H7 (cell line): Measurements from ENCODE around the gene CLASP1. TPM values are rescaled to one million over a fixed set of nuclear protein-coding genes. Genes with fewer than 3 reads are reported as not detected.
"Not testable (repeated sequence)": the region's sequence is repeated elsewhere in the genome, so short reads cannot be mapped to it uniquely, and the experiment has no call there.

Source experiments
- DNase-seq: peaks from one replicate; pipeline ENCODE4 v3.0.0; 2012
- H3K27me3 ChIP-seq: 2 replicates; pipeline ENCODE4 v1.6.0; 2011; ENCODE audit warnings: mild to moderate bottlenecking, low read length; ENCODE audit not compliant: control insufficient read depth, insufficient read depth
- H3K36me3 ChIP-seq: replicated peaks from 2 replicates; pipeline ENCODE4 v1.5.1; 2011; ENCODE audit warnings: low read length; ENCODE audit not compliant: control insufficient read depth, insufficient read depth
- H3K4me3 ChIP-seq: 2 replicates; pipeline ENCODE4 v1.5.1; 2011; ENCODE audit warnings: low read depth, mild to moderate bottlenecking, control low read depth, low read length, moderate library complexity; ENCODE audit not compliant: insufficient read depth
- total RNA-seq: library from RNA; depleted of rRNA; stranded (reverse); fragments of >200 nt; shearing (Covaris generic); gene quantifications from 2 replicates; pipeline ENCODE4 v1.2.3, GENCODE V29; 2014

The CLASP1 gene
- total RNA-seq, 1 experiment from 2014 or later = 22.9 TPM

DNA sequence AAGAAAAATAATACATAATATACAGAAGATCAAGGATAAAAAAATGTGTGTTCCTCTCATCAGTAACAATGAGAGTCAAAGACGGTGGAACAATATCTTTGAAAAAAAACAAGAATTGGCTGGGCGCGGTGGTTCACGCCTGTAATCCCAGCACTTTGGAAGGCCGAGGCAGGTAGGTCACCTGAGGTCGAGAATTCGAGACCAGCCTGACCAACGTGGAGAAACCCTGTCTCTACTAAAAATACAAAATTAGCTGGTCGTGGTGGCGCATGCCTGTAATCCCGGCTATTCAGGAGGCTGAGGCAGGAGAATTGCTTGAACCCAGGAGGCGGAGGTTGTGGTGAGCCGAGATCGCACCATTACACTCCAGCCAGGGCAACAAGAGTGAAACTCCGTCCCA is 335.6 kb downstream of the CLASP1 start:
- DNase-seq, H3K36me3 ChIP-seq, H3K4me3 ChIP-seq, H3K27me3 ChIP-seq: not testable (repeated sequence)

DNA sequence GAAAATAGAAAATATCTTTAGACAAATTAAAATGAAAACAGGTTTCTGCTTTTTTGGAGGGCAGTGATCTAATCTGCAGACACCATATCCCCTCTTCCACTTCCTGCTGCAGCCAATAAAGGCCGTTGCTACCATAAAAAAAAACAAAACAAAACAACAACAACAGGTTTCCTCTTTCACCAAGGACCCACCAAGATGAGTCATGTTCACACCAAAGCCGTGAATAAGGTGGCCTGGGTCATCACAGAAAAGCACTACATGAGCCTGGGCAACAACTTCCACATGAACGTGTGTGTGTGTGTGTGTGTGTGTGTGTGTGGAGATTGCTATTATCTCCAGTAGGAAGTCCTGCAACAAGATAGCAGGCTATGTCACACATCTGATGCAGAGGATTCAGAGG is 339.5 kb downstream of the CLASP1 start:
- Histone ChIP-seq H3K27me3 (no peaks in the 10 kb centered on the region; the same call in 1 of the 2 replicates), H3K4me3 (no peak overlapping the region)
- no peak for DNase-seq

DNA sequence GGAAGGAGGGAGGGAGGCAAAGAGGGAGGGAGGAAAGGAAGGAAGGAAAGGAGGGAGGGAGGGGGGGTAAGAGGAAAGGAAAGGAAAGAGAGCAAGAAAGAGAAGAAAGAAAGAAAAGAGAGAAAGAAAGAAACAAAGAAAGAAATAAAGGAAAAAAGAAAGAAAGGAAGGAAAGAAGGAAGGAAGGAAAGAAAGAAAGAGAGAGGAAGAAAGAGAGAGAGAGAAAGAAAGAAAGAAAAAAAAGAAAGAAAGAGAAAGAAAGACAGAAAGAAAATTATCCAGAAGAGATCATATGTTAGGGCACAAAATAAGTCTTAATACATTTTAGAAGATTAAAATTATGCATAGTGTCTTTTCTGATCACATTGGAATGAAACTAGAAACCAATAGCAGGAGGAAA is 339.9 kb downstream of the CLASP1 start:
- DNase-seq = no peak
- Histone ChIP-seq H3K27me3 (no peaks in the 10 kb centered on the region; the same call in 1 of the 2 replicates), H3K36me3 (no peaks in the 10 kb centered on the region), H3K4me3 (no peak overlapping the region)

More for the DNA sequence above, 339.5 kb downstream of the CLASP1 start:
- H3K36me3 ChIP-seq = no peaks in the 10 kb centered on the region

DNA sequence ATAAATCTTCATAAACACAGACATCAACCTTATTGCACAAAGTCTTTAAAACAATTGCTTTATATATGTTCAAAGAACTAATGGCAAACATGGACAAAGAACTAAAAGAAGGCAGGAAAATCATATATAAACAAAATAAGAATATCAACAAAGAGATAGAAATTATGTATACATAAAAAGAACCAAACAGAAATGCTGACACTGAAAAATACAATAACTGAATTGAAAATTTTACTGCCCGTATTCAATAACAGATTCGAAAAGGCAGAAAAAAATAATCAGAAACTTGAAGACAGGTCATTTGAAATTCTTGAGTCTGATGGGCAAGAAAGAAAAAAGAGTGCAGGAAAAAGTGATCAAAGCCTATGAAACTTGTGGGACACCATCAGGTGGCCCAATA is 342.2 kb downstream of the CLASP1 start:
- Histone ChIP-seq H3K4me3 (no peak overlapping the region), H3K27me3 (no peaks in the 10 kb centered on the region; the same call in 1 of the 2 replicates), H3K36me3 (no peaks in the 10 kb centered on the region)
- DNase-seq = no peak

DNA sequence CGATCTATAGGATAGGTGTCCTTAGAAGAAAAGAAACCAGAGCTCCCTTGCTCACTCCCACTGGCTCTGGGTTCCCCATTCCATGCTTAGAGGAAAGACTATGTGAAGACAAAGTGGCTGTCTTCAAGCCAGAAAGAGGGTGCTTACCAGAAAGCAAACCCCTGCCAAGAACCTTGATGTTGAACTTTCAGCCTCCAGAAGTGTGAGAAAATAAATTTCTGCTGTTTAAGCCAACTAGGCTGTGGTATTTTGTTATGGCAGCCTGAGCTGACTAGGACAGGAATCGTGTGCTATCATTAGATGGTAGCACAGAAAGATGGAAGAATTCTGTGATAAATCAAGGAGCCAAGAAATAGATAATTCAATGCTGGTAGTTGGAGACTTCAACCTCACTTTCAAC is 344.3 kb downstream of the CLASP1 start:
- DNase-seq = no peak
- Histone ChIP-seq H3K4me3 (no peak overlapping the region), H3K36me3 (no peaks in the 10 kb centered on the region), H3K27me3 (no peaks in the 10 kb centered on the region; the same call in 1 of the 2 replicates)

DNA sequence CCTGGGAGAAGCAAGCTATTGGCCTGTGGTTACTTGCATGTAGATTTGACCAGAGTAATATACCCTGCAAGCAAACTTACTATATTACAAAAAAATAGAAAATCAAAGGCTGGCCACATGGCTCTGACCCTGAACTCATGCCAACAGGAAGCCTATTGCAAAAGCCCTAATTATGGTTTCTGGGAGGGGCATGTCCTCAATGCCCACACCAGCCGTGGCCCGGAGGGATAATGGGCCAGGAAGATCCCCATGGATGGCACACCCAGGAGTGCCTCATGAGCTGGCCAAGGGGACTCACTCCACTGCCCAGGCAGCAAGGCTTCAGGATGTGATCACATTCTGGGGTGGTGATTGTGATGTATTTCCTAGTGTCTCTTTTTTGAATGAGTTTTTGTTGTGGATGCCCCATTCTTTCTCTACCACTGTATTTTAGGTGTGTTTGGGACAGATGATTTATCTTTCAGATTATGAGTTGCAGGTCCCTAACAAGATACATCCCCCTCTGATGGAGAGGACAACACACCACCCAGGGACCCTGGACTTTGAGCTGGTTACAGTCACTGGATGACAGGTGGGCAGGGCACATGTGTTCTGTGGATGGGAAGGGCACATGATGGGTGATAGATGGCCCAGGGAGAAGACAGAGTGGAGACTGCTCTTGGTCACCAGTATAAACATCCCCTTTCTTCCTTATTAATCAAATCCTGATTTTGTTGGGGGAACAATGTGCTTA is 345.6 kb downstream of the CLASP1 start:
- Histone ChIP-seq H3K4me3 (no peak overlapping the region), H3K27me3 (no peaks in the 10 kb centered on the region; the same call in 1 of the 2 replicates), H3K36me3 (no peaks in the 10 kb centered on the region)
- no peak for DNase-seq

DNA sequence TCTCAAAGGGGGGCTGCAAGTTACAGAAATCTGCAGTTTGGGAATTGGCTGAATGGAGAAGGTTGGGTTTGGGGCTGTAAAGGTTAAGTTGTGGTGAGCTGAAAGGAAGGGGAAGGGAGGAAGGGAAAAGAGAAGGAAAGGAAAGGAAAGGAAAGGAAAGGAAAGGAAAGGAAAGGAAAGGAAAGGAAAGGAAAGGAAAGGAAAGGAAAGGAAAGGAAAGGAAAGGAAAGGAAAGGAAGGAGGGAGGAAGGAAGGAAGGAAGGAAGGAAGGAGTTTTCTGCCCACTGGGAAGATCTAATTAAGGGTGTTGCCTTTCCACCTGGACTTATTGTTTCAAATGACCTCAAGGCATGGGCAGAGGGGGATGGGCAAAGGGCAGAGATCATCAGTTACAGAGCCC is 348.1 kb downstream of the CLASP1 start:
- H3K27me3 ChIP-seq, DNase-seq, H3K4me3 ChIP-seq, H3K36me3 ChIP-seq: not testable (repeated sequence)

DNA sequence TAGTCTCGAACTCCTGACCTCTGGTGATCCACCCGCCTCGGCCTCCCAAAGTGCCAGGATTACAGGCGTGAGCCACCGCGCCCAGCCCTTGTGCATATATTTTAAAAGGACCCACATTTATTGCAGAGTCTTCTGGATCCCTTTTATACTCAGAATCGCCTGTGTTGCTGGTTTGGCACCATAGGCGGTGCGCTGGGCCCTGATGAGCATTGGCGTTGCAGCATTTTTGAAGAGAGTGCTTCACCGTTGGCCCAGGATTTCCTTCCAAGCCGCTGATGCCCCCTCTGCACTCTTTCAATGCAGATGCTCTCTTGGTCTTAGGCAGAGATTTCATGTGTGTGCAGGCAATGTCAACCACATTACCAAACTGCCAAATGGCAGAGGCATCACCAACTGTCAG is 350.8 kb downstream of the CLASP1 start:
- Histone ChIP-seq H3K27me3 (no peaks in the 10 kb centered on the region), H3K4me3 (no peak overlapping the region), H3K36me3 (no peaks in the 10 kb centered on the region)
- peak; percentile 3 for DNase-seq

DNA sequence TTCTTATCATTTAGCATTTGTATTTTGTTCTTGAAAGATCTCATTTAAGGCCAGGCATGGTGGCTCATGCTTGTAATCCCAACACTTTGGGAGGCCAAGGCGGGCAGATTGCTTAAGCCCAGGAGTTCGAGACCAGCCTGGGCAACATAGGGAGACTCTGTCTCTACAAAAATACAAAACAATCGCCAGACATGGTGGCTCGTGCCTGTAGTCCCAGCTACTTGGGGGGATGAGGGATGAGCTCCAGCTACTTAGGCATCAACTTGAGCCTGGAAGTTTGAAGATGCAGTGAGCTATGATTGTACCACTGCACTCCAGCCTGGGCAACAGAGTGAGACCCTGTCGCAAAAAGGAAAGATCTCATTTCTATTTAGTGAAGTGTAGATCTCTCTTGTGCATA is 351.4 kb downstream of the CLASP1 start:
- DNase-seq, H3K27me3 ChIP-seq, H3K4me3 ChIP-seq, H3K36me3 ChIP-seq: not testable (repeated sequence)

DNA sequence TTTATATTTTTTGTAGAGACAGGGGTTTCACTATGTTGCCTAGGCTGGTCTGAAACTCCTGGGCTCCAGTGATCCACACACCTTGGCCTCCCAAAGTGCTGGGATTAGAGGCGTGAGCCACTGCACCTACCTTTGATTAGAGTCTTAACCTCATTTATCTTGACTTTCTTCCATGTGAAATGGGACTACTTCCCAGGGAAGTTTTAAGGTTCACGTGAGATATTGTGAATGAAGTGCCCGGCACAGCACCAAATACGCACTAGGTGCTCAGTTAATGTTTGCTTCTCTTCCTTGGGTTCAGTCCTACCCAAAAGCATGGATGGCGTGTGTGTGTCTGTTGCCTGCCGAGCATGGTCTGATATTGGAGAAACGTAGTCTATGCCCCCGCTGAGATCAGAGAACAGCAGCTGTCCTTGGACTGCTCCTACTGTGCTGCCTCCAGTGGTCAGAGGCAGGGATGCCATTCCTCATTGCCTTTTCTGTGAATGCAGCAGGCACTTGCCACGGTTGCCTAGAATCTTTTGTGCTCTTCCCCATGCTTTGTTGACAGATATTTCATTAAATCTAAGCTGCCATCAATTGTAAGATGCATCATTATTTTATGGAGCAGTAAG is 351.9 kb downstream of the CLASP1 start:
- H3K36me3 ChIP-seq = no peaks in the 10 kb centered on the region
- no peak overlapping the region for H3K4me3 ChIP-seq
- no peaks in the 10 kb centered on the region for H3K27me3 ChIP-seq
- peak; percentile 81 for DNase-seq

DNA sequence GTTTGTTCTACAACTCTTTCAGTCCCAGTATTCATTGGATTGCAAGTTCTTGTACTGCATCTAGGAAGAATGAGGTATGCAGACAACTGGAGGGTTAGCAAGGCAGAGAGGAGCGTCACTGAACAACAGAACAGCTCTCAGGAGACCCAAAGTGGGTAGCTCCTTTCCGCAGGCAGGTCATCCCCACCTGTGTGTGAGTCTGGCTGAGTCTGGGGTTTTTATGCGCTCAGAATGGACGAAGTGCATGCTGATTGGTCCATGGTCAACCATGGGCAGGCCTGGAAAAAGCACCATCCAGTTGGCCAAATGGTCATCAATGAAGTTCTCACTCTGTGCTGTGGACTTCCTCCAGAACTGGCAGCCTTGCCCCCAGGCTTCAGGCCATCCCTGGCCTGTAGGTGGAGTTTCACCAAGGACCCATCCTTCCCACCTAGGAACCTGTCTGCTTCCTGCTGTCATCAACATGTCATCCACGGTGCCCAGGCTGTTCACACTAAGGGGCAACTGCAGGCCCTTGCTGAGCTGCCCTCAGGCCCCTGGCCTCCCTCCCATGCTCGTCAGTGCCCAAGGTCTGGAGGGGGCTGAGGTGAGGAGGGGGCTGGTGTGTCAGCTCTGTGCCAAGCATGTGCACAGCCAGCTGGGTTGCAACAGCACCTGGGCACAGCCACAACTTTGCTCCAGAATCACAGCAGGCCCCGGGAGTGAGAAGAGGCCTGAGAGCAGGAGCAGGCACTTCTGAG is 353.2 kb downstream of the CLASP1 start:
- Histone ChIP-seq H3K4me3 (no peak overlapping the region), H3K36me3 (no peaks in the 10 kb centered on the region), H3K27me3 (no peaks in the 10 kb centered on the region)
- DNase-seq = no peak

DNA sequence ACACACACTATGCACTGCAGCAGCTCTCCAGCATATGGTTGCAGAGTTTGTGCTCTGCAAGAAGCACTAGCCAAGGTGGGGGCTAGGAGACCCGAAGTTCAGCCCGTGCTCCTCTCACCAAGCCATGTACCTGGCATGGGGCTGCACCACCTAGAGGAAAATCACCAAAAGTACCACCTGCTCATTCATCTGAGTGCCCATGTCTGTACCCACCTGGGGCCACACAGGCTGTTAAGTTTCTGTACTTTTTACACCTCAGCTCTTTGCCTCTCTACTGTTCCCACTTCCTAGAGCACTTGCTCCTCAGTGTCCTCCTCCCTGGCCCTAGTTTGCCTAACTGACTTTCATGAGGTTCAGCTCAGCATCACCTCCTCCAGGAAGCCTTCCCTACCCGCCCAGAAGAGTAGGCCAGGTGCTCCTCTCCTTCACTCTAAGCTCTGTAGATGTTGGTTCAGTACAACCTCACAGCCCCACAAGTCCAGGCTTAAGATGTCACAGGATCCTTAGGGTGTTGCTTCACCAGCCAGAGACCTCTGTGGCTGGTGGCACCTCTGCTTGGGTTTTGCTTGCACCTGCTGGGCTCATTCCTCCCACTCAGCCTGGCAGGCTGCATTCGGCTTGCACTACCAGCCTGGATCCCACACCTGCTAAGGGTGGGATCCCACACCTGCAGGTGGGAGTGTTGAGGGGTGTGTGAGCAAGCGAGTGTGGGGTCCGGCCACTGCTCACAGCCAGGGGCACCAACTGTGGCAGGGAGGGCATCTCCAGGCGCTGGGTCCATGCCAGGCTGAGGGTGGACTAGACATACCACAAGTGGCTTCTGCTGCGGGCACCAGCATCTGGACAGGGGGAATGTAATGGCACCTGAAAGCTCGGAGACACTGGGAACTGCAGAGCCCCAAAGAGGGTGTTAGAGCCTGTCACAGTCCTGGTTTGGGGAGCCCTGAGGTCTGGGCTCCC is 354.1 kb downstream of the CLASP1 start:
- no peak for DNase-seq
- Histone ChIP-seq H3K36me3 (no peaks in the 10 kb centered on the region), H3K27me3 (no peaks in the 10 kb centered on the region), H3K4me3 (no peak overlapping the region)

DNA sequence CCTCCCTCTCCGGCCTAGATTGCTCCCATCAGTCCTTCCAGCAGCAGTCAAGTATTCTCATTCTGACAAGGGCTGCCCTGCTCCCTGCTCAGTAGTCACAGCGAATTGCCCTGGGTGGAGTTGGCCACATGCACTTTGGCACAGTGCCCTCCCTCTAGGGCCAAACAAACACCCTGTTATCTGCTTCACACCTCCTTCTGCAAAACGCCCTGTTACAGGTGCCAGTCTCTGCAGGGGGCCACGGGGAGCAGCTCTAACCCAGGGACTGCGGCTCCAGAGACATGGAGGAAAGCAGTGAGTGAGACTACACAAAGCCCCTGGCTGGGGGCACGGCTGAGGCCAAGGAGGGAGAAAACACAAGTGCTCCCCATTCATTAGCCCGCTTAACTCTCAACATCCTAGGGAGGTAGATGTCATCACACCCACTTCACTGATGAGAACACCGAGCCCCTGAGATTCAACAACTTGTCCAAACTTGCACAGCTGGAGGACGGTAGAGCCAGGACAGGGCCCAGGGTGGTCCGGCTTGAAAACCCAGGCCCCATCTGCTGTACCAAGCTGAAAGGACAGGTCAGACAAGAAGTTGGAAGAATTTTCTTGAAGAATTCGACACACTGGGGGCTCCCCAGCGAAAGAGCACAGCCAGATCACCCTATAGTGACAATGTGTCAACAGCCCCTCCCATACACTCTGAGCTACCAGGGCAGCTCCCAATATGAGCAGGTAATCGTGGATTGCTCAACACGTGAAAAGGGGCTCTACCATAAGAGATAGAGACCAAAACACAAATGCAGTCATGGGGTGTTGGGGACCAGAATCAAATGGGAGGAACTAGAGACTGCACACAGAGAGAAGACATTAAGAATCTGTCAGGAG is 355.6 kb downstream of the CLASP1 start:
- Histone ChIP-seq H3K4me3 (no peak overlapping the region), H3K36me3 (no peaks in the 10 kb centered on the region)

More for the DNA sequence above, 355.6 kb downstream of the CLASP1 start:
- DNase-seq = peak; percentile 10
- no peaks in the 10 kb centered on the region for H3K27me3 ChIP-seq
